Activated CD8-positive, alpha-beta memory T cell treated with anti-CD3 and anti-CD28 coated beads, Interleukin-2, amount 50 U/mL, for 48 hours (primary cell): ENCODE data around the gene LDHB.
"Not testable (repeated sequence)": the region's sequence is repeated elsewhere in the genome, so short reads cannot be mapped to it uniquely, and the experiment has no call there.

Experiments
- DNase-seq: peaks from one replicate; pipeline ENCODE4 v3.0.0-alpha.2; 2020

Gene LDHB

DNA sequence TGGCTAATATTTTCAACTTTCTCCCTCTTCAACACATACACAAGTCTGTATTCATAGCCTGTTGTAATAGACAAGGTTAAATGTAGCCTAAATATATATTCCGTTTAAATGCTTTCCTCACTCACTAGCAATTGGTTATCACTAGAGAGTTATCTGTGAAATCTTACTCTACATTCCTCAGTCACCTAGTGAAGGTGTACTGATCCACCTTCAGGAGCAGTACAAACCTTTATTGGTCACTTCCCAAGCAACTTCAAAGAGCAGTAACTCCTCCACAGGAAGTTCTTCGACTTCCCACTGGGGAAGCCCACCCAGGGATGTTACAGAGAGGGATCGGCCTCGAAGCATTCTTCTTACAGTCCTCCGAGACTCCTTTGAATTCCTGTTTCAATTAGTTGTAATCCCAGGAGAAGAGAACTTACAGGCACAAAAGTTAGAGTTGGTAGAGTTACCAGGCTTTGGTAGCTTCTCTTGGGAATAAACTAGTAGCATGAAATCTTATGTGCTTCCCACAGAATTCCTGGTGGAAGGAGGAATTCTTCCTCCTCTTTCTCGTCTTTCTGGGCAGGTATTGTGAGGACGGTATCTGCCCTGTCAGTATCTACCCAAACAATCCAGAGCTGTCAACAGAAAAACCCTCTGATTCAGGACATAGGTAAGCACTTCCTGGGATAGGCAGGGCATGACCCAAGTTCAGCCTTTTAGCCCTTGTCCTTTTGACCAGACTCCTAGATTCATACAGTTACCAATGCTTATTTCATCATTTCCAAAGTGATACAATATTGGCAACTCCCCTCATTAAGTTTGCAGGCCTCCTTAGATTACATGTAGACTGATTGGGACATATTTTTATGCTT lies 53.2 kb downstream of the LDHB start, which contains the start of gene GYS2:
GYS2 (minus strand) TSS at position 603 of the 857 bp plus-strand sequence; CDS start at position 348, 255 bp downstream.
- no peak for DNase-seq

DNA sequence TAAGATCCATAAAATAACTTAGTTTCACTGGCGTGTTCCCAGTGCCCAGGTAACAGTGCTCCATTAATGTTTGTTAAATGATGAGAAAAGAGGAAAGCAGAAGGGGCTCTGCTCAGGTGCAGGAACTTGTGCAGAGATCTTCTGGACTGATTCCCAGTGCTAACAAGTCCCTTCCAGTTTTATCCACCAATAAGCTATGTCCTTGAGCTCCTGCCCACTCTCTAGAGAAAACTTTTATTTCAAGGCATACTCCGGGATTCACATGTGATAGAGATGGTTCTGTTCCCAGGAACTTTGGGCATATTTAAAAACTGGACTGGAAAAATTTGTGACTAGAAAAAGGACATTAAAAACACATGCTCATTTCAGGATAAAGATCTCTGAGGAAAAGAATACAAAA lies 54.9 kb downstream of the LDHB start:
- DNase-seq = no peak

DNA sequence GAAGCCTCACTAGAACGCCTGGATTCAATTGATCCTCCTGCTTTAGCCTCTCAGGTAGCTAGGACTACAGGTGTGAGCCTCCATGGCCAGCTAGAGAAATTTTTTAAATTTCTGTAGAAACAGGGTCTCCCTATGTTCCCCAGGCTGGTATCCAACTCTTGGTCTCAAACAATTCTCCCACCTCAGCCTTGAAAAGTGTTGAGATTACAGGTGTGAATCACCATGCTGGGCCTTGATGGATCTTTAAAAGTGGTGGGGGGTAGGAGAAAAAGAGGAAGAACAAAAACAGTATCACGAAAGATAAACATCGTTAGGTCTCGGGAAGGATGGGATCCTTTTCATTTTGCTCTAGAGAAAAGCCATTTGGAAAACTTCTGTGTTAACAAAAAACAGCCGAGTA lies 57.4 kb downstream of the LDHB start:
- no peak for DNase-seq

DNA sequence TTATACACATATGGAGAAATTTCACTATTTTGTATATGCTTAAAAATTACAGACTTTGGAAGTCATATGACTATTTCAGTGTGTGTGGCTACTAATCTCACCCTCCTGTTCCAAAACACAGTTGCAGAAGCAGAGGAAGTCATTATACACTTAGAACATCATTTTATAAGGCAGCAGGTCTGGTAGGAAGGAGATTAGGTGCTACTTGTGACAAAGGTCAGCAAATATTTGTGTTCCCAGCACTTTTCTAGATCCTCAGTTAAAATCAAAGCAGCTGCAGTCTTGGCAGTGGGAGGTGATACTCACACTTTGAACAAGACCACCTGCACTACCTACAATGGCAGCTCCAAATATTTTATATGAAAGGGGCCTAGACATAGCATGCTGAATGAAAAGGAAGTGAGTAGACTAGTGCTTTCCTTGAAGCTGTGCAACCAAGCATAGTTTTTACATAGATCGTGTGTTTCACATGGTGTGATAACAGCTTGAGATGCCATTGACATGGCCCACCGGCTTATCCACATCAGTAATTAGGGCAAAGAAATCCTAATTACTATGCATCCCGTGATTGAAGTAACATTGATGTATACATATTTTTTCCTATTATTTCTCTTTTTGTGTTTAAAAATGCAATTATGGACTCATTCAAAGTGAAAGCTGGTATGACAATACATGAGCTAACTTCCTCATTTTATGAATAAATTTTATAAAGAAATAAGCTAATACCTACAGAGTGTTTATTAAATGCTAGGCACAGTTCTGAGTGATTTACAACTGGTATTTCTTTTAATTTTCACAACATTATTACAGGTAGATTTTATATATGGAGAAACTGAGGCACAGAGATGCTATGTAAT lies 58.3 kb downstream of the LDHB start:
- DNase-seq = no peak

DNA sequence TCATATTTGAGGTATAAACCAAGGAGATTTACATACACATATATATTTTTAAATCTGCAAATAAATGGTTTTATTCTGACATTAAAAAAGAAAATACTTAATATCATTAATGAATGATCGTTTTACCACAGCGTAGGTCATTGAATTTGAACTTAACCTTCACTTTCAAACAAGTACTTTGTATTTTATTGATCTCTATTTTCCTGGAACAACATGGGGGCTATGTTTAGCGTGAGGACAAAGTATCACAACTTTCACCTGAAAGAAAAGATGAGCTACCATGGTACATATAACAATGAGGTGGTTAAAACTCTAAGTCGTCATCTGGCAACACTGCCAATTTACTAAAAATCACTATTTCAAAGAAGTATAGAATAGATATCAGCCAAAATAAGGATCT lies 59.0 kb downstream of the LDHB start:
- no peak for DNase-seq

DNA sequence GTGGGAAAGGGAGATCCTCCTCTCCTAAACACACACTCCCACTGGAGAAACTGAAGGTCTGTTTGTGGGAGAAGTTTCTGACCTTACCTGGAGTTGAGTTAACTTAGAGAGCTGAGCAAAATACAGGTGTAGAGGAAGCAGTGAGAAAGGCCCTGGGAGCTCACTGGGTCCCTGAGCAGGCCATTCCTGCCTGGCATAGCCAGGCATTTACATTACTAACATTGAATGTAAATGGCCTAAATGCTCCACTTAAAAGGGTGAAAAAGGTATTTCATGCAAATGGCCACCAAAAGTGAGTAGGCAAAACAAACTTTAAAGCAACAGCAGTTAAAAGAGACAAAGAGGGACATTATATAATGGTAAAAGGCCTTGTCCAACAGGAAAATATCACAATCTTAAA lies 62.3 kb downstream of the LDHB start:
- DNase-seq = not testable (repeated sequence)

DNA sequence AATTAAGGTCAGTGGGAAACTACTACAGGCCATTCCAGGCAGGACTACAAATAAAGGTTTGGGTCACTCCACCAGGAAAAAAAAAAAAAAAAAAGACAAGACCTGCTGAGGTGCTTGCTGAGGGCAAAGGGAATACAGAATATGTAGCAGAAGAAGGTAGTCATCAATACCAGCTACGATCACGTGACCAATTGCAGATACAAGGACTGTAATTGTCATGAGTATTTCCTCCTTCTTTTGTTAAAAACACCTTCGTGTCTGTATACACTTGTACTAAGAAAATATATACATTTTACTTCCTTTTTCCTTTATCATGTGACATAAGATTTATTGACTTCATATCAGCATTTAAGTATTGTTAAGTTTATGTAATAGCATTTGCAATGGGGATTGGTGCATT lies 72.2 kb downstream of the LDHB start:
- DNase-seq = no peak
